Measurements from ENCODE around the gene YPEL1. TPM values are rescaled to one million over a fixed set of nuclear protein-coding genes. Genes with fewer than 3 reads are reported as not detected.

Gene YPEL1
- total RNA-seq, 2 donors from 2014 or later: 1.6 to 4.4 TPM

DNA sequence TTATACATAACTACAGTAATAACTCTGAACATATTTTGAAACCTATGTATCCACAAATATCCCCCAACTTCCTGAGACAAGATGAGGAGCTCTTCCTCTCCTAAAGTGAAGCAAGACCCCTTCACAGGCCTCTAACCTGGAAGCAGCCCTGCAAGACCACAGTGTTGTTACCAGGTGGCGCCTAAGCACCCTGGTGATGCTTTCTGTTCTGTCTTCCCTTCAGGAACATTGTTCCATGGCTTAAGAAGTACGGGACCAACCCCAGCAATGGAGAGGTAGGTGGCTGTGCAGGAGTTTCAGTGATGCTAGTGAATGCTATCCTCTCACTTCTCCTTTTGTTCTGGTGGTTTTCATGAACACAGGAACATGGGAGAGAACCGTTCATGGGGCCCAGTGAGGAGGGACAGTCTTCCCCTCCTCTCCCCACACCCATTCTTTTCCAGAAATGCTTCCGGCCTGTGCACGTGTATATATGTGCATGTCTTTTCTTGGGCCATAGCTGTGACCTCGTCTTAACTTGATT, 63.4 kb downstream of the YPEL1 start:
- peaks cover 14 to 32% of the 10 kb centered on the region in 2 donors for H3K36me3 ChIP-seq (replicated peaks in 1 of 2; ENCODE audit: insufficient read depth in 1 of 2, low read depth in 2 of 2)
- H3K9me3 ChIP-seq: no peaks in the 10 kb centered on the region
- ATAC-seq (no peak), DNase-seq (no peak)
- intact Hi-C loops (cut with DNase I): no loop called here
- no peak overlapping the region for H3K4me3 ChIP-seq
- H3K27ac ChIP-seq: no peak overlapping the region
- H3K27me3 ChIP-seq: no peaks in the 10 kb centered on the region
- TF ChIP-seq, protein P1, sequence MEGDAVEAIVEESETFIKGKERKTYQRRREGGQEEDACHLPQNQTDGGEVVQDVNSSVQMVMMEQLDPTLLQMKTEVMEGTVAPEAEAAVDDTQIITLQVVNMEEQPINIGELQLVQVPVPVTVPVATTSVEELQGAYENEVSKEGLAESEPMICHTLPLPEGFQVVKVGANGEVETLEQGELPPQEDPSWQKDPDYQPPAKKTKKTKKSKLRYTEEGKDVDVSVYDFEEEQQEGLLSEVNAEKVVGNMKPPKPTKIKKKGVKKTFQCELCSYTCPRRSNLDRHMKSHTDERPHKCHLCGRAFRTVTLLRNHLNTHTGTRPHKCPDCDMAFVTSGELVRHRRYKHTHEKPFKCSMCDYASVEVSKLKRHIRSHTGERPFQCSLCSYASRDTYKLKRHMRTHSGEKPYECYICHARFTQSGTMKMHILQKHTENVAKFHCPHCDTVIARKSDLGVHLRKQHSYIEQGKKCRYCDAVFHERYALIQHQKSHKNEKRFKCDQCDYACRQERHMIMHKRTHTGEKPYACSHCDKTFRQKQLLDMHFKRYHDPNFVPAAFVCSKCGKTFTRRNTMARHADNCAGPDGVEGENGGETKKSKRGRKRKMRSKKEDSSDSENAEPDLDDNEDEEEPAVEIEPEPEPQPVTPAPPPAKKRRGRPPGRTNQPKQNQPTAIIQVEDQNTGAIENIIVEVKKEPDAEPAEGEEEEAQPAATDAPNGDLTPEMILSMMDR (IDR thresholded peaks at IDR 0.05): no peak
- no peak for TF ChIP-seq POLR2A (IDR thresholded peaks at IDR 0.05)
- 77 to 84% methylated on average over 5 to 6 of the region's 6 CpGs for WGBS, 2 donors
- H3K4me1 ChIP-seq: peaks cover 10% of the 10 kb centered on the region

DNA sequence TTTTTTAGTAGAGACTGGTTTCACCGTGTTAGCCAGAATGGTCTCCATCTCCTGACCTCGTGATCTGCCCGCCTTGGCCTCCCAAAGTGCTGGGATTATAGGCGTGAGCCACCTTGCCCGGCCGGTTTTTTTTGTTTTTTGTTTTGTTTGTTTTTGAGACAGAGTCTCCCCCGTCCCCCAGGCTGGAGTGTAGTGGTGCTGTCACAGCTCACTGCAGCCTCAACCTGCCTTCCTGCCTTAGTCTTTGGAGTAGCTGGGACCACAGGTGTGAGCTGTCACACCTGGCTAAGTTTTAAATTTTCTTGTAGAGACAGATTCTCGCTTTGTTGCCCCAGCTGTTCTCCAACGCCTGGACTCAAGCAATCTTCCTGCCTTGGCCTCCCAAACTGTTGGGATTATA, 66.6 kb downstream of the YPEL1 start:
- H3K9me3 ChIP-seq: no peaks in the 10 kb centered on the region
- H3K4me3 ChIP-seq: no peak overlapping the region
- TF ChIP-seq, protein P1 (IDR thresholded peaks at IDR 0.05): no peak
- TF ChIP-seq POLR2A (IDR thresholded peaks at IDR 0.05): no peak
- ATAC-seq (no peak), DNase-seq (peak in 1 of 4 donors; percentile 48)
- peaks cover 23% of the 10 kb centered on the region for H3K4me1 ChIP-seq
- intact Hi-C loops (cut with DNase I): no loop called here
- H3K36me3 ChIP-seq (replicated peaks in 1 of 2; ENCODE audit: insufficient read depth in 1 of 2, low read depth in 2 of 2): peaks cover 9 to 17% of the 10 kb centered on the region in 2 donors
- 19 to 24% methylated on average over 7 to 9 of the region's 9 CpGs for WGBS, 2 donors
- H3K27me3 ChIP-seq: no peaks in the 10 kb centered on the region
- H3K27ac ChIP-seq: no peak overlapping the region

DNA sequence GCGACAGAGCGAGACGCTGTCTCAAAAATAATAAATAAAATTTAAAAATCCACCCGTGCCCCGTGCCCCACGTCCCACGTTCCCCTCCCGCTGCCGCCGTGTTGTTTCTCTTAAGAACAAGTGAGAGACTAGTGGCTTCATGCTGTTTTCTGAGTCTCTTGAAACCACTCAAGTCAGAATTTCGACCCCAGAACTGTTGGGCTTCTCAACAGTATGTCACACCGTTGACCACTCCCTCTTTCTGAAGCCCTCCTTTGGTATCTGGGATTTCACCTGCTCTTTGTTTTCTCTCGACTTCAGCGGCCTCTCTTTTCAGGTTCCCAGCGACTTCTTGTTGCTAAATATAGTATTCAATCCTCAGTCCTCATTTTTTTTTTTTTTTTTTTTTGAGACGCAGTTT, 68.8 kb downstream of the YPEL1 start:
- Histone ChIP-seq H3K27ac (peak overlapping the region; percentile 87 to 95 (median 92)), H3K4me1 (peaks cover 23% of the 10 kb centered on the region), H3K27me3 (no peaks in the 10 kb centered on the region), H3K4me3 (peak overlapping the region; percentile 40 to 74), H3K36me3 (replicated peaks in 1 of 2; ENCODE audit: insufficient read depth in 1 of 2, low read depth in 2 of 2) (peaks cover 0 to 5% of the 10 kb centered on the region in 2 donors), H3K9me3 (no peaks in the 10 kb centered on the region)
- DNase-seq (no peak), ATAC-seq (no peak)
- no peak for TF ChIP-seq POLR2A (IDR thresholded peaks at IDR 0.05)
- TF ChIP-seq, protein P1 (IDR thresholded peaks at IDR 0.05): no peak
- intact Hi-C loops (cut with DNase I): no loop called here
- 35 to 48% methylated on average over 16 of the region's 16 CpGs for WGBS, 2 donors

DNA sequence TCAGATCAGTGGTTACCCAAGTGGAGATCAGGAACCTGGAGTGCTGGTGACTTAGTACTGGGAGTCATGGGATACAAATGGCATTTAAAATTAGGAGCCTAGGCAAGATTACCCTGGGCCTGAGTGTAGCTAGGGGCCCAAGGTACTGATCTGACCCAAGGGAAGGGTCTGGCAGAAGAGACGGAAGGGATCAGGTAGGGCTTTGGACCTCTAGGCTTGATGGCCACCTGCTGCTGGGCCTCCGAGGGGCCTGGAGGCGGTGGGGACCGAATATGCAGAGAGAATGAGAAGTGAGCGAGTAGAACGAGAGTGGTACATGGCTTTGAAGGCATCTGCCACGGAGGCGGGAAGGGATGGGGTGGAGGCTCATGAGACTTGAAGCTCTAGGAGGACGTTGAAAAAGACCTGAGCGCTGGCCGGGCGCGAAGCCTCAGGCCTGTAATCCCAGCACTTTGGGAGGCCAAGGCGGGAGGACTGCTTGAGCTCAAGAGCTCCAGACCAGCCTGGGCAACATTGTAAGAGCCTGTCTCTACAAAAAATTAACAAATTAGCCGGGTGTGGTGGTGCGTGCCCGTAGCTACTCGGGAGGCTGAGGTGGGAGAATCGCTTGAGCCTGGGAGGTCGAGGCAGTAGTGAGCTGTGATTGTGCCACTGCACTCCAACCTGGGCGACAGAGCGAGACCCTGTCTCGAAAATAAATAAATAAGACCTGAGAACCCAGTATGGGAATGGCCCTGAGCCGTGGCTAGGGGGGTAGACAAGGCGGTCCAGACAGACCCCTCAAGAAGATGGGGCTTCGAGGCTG, 70.3 kb downstream of the YPEL1 start:
- TF ChIP-seq, protein P1 (IDR thresholded peaks at IDR 0.05): no peak
- TF ChIP-seq POLR2A (IDR thresholded peaks at IDR 0.05): no peak
- 69 to 71% methylated on average over 25 to 26 of the region's 26 CpGs for WGBS, 2 donors
- peaks cover 23% of the 10 kb centered on the region for H3K4me1 ChIP-seq
- peak overlapping the region; percentile 87 to 95 (median 92) for H3K27ac ChIP-seq
- intact Hi-C loops (cut with DNase I): no loop called here
- peak overlapping the region in 1 of 2 donors; percentile 40 for H3K4me3 ChIP-seq
- DNase-seq (no peak), ATAC-seq (no peak)
- H3K36me3 ChIP-seq (replicated peaks in 1 of 2; ENCODE audit: insufficient read depth in 1 of 2, low read depth in 2 of 2): no peaks in the 10 kb centered on the region
- H3K27me3 ChIP-seq: no peaks in the 10 kb centered on the region
- no peaks in the 10 kb centered on the region for H3K9me3 ChIP-seq

Data from body of pancreas (tissue), 4 donors.